Stimulated activated memory B cell treated with anti-CD40 and anti-IgM and Interleukin-4, amounts not matched to agents 10 μg/mL and 1 μg/mL and 100 μg/mL, for 72 hours (primary cell): ENCODE data around the gene NES.

Experiments used
- ATAC-seq: fragments of 150-1000 bp; cut with Tn5 transposase; 2 replicates; pipeline ENCODE4 v1.10.0; 2021
- H3K27ac Mint-ChIP-seq: one replicate; pipeline ENCODE4 v1.8.0; 2022; ENCODE audit warnings: mild to moderate bottlenecking, mixed read lengths
- H3K27me3 Mint-ChIP-seq: one replicate; pipeline ENCODE4 v1.8.0; 2022; ENCODE audit warnings: mixed read lengths
- H3K36me3 Mint-ChIP-seq: one replicate; pipeline ENCODE4 v1.8.0; 2022; ENCODE audit warnings: mixed read lengths
- H3K4me1 Mint-ChIP-seq: one replicate; pipeline ENCODE4 v1.8.0; 2022; ENCODE audit warnings: mixed read lengths
- H3K4me3 Mint-ChIP-seq: one replicate; pipeline ENCODE4 v1.8.0; 2022; ENCODE audit warnings: mild to moderate bottlenecking, moderate library complexity, mixed read lengths
- H3K9me3 Mint-ChIP-seq: one replicate; pipeline ENCODE4 v1.8.0; 2022; ENCODE audit warnings: mixed read lengths

The NES gene

GRCh38 chr1:156693848-156694689 is 16.9 kb upstream of the NES start:
- peaks cover 28% of the 10 kb centered on the region for H3K4me1 Mint-ChIP-seq

GRCh38 chr1:156692925-156693847 is 16.0 kb upstream of the NES start:
- no peak overlapping the region for H3K27ac Mint-ChIP-seq

More at GRCh38 chr1:156693848-156694689, 16.9 kb upstream of the NES start:
- peaks cover 87% of the 10 kb centered on the region for H3K27me3 Mint-ChIP-seq
- peaks cover 6% of the 10 kb centered on the region for H3K36me3 Mint-ChIP-seq
- no peaks in the 10 kb centered on the region for H3K9me3 Mint-ChIP-seq
- H3K27ac Mint-ChIP-seq = no peak overlapping the region
- H3K4me3 Mint-ChIP-seq = no peak overlapping the region
- no peak for ATAC-seq

GRCh38 chr1:156692441-156692924 is 15.3 kb upstream of the NES start:
- Mint-ChIP-seq H3K4me3 (no peak overlapping the region), H3K9me3 (no peaks in the 10 kb centered on the region), H3K4me1 (peaks cover 28% of the 10 kb centered on the region), H3K36me3 (no peaks in the 10 kb centered on the region), H3K27ac (no peak overlapping the region), H3K27me3 (peaks cover 83% of the 10 kb centered on the region)
- no peak for ATAC-seq

More at GRCh38 chr1:156692925-156693847, 16.0 kb upstream of the NES start:
- H3K4me3 Mint-ChIP-seq = no peak overlapping the region
- no peaks in the 10 kb centered on the region for H3K36me3 Mint-ChIP-seq
- no peak for ATAC-seq
- peaks cover 86% of the 10 kb centered on the region for H3K27me3 Mint-ChIP-seq
- no peaks in the 10 kb centered on the region for H3K9me3 Mint-ChIP-seq
- H3K4me1 Mint-ChIP-seq = peaks cover 28% of the 10 kb centered on the region

- H3K27ac Mint-ChIP-seq = no peak overlapping the region
- H3K4me3 Mint-ChIP-seq = no peak overlapping the region
- peaks cover 28% of the 10 kb centered on the region for H3K4me1 Mint-ChIP-seq
- no peak for ATAC-seq
- no peaks in the 10 kb centered on the region for H3K9me3 Mint-ChIP-seq
- H3K36me3 Mint-ChIP-seq = no peaks in the 10 kb centered on the region
- H3K27me3 Mint-ChIP-seq = peaks cover 77% of the 10 kb centered on the region
Measured at GRCh38 chr1:156691665-156692440, 14.6 kb upstream of the NES start.

GRCh38 chr1:156691191-156691590 is 14.0 kb upstream of the NES start:
- no peak for ATAC-seq
- Mint-ChIP-seq H3K27me3 (peaks cover 70% of the 10 kb centered on the region), H3K36me3 (no peaks in the 10 kb centered on the region), H3K4me3 (no peak overlapping the region), H3K27ac (no peak overlapping the region), H3K4me1 (peaks cover 28% of the 10 kb centered on the region), H3K9me3 (no peaks in the 10 kb centered on the region)

- Mint-ChIP-seq H3K27ac (no peak overlapping the region), H3K9me3 (no peaks in the 10 kb centered on the region), H3K4me3 (no peak overlapping the region), H3K36me3 (no peaks in the 10 kb centered on the region), H3K27me3 (peaks cover 70% of the 10 kb centered on the region), H3K4me1 (peaks cover 28% of the 10 kb centered on the region)
- no peak for ATAC-seq
Measured at GRCh38 chr1:156690675-156691036, 13.4 kb upstream of the NES start.

- no peaks in the 10 kb centered on the region for H3K9me3 Mint-ChIP-seq
- no peaks in the 10 kb centered on the region for H3K36me3 Mint-ChIP-seq
- no peak overlapping the region for H3K27ac Mint-ChIP-seq
- H3K27me3 Mint-ChIP-seq = peaks cover 70% of the 10 kb centered on the region
- H3K4me3 Mint-ChIP-seq = no peak overlapping the region
- peaks cover 28% of the 10 kb centered on the region for H3K4me1 Mint-ChIP-seq
- ATAC-seq = no peak
Measured at GRCh38 chr1:156689953-156690674, 12.9 kb upstream of the NES start.

- Mint-ChIP-seq H3K27me3 (peaks cover 70% of the 10 kb centered on the region), H3K36me3 (no peaks in the 10 kb centered on the region), H3K4me1 (peaks cover 30% of the 10 kb centered on the region), H3K9me3 (no peaks in the 10 kb centered on the region), H3K27ac (no peak overlapping the region), H3K4me3 (no peak overlapping the region)
- peak; percentile 87 for ATAC-seq
Measured at GRCh38 chr1:156689035-156689952, 12.1 kb upstream of the NES start.

- peak; percentile 70 for ATAC-seq
- H3K27ac Mint-ChIP-seq = no peak overlapping the region
- no peak overlapping the region for H3K4me3 Mint-ChIP-seq
Measured at GRCh38 chr1:156684227-156684782, 7.1 kb upstream of the NES start.

GRCh38 chr1:156682166-156682890 is 5.1 kb upstream of the NES start:
- Mint-ChIP-seq H3K27ac (no peak overlapping the region), H3K36me3 (no peaks in the 10 kb centered on the region), H3K4me1 (peaks cover 36% of the 10 kb centered on the region), H3K9me3 (no peaks in the 10 kb centered on the region), H3K4me3 (no peak overlapping the region), H3K27me3 (peaks cover 77% of the 10 kb centered on the region)
- no peak for ATAC-seq

More at GRCh38 chr1:156684227-156684782, 7.1 kb upstream of the NES start:
- H3K27me3 Mint-ChIP-seq = peaks cover 70% of the 10 kb centered on the region
- H3K4me1 Mint-ChIP-seq = peaks cover 23% of the 10 kb centered on the region
- no peaks in the 10 kb centered on the region for H3K36me3 Mint-ChIP-seq
- no peaks in the 10 kb centered on the region for H3K9me3 Mint-ChIP-seq

- H3K27ac Mint-ChIP-seq = no peak overlapping the region
- H3K36me3 Mint-ChIP-seq = no peaks in the 10 kb centered on the region
- ATAC-seq = no peak
- no peak overlapping the region for H3K4me3 Mint-ChIP-seq
- no peaks in the 10 kb centered on the region for H3K9me3 Mint-ChIP-seq
- peaks cover 41% of the 10 kb centered on the region for H3K4me1 Mint-ChIP-seq
- H3K27me3 Mint-ChIP-seq = peaks cover 84% of the 10 kb centered on the region
Measured at GRCh38 chr1:156681196-156681960, 4.2 kb upstream of the NES start.

- peaks cover 95% of the 10 kb centered on the region for H3K27me3 Mint-ChIP-seq
- no peaks in the 10 kb centered on the region for H3K36me3 Mint-ChIP-seq
Measured at GRCh38 chr1:156680056-156680455, 2.8 kb upstream of the NES start.

More at GRCh38 chr1:156680056-156680455, 2.8 kb upstream of the NES start:
- Mint-ChIP-seq H3K4me3 (no peak overlapping the region), H3K27ac (no peak overlapping the region), H3K9me3 (no peaks in the 10 kb centered on the region), H3K4me1 (peaks cover 41% of the 10 kb centered on the region)
- ATAC-seq = no peak
